Right lung (tissue), 10 donors: ENCODE data around the gene ZSWIM1. TPM values are rescaled to one million over a fixed set of nuclear protein-coding genes. Genes with fewer than 3 reads are reported as not detected.

Experiments
- DNase-seq, 2 donors: peaks; one replicate each; pipeline ENCODE4 v3.0.0-alpha.2; 2013
- long read RNA-seq, 8 donors: transcript quantifications; one replicate each; lab custom pipeline, GENCODE V29; 2026
- polyA plus RNA-seq, 5 donors: library from polyadenylated mRNA; unstranded; fragments of 120-200 nt; gene quantifications; one replicate each; pipeline versions ENCODE4 v1.2.1 to v1.2.3, GENCODE V29; 2013; ENCODE audit warnings: inconsistent platforms in 1 of 5, low replicate concordance in 1 of 5; ENCODE audit not compliant: insufficient read length in 5 of 5, insufficient read depth in 1 of 5

ZSWIM1 gene
- polyA plus RNA-seq = 10 to 100 TPM; 12.0 to 15.5 (median 14.3) TPM
- long read RNA-seq, donor 1, partial matches to known transcripts = 0 of 4 reads
- long read RNA-seq, donor 1, other reads (novel, unspliced or antisense) = 0 of 4 reads
- long read RNA-seq, donor 2, partial matches to known transcripts = 0 of 3 reads
- long read RNA-seq, donor 2, other reads (novel, unspliced or antisense) = 0 of 3 reads
- long read RNA-seq, donor 3, partial matches to known transcripts = 0 of 1 reads
- long read RNA-seq, donor 3, other reads (novel, unspliced or antisense) = 0 of 1 reads
- long read RNA-seq, donor 4, partial matches to known transcripts = 0 of 2 reads
- long read RNA-seq, donor 4, other reads (novel, unspliced or antisense) = 0 of 2 reads
- long read RNA-seq, donor 5, partial matches to known transcripts = 0 of 2 reads
- long read RNA-seq, donor 5, other reads (novel, unspliced or antisense) = 0 of 2 reads
- long read RNA-seq, donor 6, partial matches to known transcripts = 0 of 2 reads
- long read RNA-seq, donor 6, other reads (novel, unspliced or antisense) = 0 of 2 reads
- long read RNA-seq, donor 7 = 0 reads
- long read RNA-seq, donor 8, partial matches to known transcripts = 0 of 1 reads
- long read RNA-seq, donor 8, other reads (novel, unspliced or antisense) = 0 of 1 reads

DNA sequence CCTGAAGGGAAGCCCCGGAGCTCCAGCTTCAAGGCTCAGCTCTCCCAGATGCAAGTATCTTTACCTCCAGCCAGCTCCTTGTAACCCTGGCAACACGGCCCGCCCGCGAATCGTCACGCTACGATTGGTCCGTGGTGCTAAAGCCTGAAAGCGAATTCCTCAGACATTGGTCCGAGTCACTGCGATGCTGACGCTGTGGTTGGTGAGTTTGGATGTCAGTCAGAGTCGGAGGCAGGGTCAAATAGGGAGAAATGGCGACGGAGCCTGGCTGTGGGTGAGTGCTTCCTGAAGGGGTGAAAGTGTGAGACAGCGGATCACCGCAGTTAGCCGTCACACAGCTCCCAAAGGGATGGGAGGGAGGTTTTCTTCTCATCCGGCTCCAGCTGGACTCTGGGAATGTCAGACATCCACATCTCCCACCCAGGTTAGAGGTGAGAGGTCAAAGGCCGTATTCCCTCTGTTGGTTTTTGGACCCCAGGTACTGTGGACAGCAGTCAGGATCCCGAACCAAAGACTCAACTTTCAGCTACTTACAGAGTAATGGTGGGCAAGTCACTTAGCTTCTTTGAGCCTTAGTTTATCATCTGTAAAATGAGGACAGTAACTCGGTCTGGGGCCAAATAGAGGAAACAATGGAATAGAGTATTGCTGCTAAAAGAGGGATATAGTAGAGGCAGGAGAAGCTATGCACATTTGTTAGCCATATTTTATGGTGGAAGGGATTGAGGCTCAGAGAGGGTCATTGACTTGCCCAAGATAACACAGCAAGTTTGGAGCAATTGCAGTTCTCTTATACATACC, at the start of gene ZSWIM1:
Gene ZSWIM1, plus strand, starts transcription at position 240 of the 801 bp plus-strand sequence. CDS start 1,366 bp downstream, outside the sequence.
- peak; percentile 98 to 99 for DNase-seq

DNA sequence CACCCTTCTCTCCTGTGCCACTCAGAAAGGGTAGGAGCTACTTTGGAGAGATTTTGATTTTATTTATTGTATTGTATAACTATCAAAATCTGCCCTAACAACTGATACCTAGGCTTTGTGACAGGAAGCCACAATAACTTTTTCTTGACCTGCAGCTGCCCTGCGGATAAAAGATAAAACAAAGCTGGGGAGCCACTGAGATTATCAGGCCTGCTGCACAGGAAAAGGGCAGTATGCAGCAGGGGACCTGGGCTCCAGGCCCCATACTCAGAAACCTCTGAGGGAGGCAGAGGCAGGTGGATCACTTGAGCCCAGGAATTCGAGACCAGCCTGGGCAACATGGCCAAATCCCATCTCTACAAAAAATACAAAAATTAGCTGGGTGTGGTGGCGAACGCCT, 48.4 kb upstream of the ZSWIM1 start:
- no peak for DNase-seq

DNA sequence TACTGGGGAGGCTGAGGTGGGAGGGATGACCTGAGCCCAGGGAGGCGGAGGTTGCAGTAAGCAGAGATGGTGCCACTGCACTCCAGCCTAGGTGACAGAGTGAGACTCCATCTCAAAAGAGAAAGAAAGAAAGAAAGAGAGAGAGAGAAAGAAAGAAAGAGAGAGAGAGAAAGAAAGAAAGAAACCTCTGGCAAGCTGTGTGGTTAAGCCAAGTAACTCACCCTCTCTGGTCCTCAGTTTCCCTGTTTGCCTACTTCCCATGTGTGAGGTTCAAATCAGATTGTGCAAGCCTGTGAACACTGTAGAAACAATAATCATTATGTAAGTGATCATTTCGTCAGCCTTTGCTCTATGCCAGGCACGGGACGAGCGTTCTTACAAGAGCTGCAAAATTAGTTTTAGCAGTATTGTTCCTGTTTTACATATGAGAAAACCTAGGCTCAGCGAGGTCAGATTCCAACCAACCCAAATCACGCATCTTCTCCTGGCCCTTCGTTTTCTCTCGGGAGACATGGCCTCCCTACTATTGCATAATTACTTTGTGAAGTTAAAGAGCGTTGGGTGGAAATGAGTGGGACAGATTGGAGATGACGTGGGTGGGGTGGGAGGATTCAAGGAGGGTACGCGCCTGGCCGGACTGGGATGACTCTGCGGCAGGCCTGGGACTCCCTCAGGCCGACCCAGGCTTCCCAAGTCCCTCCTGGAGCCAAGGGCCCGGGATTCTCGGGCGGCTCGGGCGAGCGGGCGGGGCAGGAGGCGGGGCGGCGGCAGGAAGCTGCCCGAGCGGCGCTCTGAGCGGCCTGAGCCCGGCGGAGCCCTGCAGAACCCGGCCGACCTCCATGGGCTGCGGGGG, 47.8 kb upstream of the ZSWIM1 start, which contains the start of gene SNX21:
Gene SNX21, plus strand, starts transcription at position 770 of the 853 bp plus-strand sequence. CDS start 121 bp downstream, outside the sequence.
- peak; percentile 89 to 91 for DNase-seq

GRCh38 chr20:45833883-45834796, 46.9 kb upstream of the ZSWIM1 start:
- DNase-seq = peak; percentile 84 to 85

DNA sequence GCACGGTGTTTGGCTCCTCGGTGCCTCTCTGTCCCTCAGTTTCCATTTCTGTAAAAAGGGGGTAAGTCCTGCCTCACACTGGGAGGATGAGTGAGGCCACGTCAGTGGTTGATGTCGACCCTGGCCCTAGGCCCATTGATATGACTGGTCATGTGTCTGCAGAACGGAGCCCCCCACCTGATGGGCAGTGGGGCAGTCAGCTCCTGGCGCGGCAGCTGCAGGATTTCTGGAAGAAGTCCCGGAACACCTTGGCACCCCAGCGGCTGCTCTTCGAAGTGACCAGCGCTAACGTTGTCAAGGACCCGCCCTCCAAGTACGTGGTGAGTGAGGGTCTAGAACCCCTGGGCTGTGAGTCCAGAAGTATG, 46.2 kb upstream of the ZSWIM1 start:
- no peak for DNase-seq

GRCh38 chr20:45835329-45835765, 45.7 kb upstream of the ZSWIM1 start:
- DNase-seq = no peak

DNA sequence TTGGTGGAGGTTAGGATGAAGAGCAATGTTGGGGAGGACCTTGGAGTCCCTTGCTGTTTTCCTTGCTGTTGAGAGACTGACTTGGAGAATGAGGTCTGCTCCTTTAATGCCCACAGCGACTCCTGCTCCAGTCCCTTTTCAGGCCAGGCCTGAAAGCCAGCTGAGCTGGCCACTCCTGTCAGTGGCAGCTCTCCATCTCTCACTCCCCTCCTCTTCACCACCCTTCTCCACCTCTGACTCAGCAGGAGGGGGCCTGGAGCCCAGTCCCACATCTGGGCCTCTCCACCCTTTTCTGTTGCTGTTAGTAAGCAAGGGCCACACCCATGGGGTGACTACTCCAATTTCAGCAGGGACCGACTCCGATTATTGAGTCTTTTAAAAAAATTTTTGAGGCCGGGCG, 45.2 kb upstream of the ZSWIM1 start:
- no peak for DNase-seq

GRCh38 chr20:45836841-45837240, 44.2 kb upstream of the ZSWIM1 start:
- no peak for DNase-seq

DNA sequence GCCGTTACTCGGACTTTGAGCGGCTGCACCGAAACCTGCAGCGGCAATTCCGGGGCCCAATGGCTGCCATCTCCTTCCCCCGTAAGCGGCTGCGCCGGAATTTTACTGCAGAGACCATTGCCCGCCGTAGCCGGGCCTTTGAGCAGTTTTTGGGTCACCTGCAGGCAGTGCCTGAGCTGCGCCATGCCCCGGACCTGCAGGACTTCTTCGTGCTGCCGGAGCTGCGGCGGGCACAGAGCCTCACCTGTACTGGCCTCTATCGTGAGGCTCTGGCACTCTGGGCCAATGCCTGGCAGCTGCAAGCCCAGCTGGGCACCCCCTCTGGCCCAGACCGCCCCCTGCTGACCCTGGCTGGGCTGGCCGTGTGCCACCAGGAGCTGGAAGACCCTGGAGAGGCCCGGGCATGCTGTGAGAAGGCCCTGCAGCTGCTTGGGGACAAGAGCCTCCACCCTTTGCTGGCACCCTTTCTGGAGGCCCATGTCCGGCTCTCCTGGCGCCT, 40.3 kb upstream of the ZSWIM1 start:
- DNase-seq = no peak

DNA sequence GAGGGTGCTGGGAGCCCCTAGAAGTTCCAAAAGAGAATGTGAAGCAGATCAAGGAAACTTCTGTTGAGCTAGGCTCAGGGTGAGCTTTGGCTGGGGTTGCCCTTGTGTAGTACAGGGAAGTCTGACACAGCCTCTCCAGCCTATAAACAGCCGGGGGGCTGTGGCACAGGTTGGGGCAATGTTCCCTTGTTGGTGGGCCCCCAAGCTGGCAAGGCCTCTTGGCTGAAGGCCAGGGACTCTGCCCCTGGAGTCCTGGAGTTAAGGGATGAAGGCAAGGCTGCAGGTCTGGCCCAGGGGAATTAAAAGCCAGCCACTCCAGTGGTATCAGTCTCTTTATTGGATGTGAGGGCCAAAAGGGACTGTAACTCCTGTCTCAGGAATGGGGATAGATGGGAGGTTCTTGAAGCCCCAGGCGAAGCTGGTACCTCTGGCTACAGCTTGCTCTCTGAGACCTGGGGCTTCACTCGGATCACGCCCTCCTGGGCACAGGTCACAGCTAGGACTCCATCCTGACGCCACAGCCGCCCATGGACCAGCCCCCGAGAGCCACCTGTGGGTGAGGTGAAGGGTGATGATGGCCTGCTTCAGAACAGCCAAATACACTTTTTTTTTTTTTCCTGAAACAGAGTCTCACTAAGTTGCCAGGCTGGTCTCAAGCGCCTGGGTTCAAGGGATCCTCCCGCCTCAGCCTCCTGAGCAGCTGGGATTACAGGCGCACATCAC, 39.5 kb upstream of the ZSWIM1 start:
- DNase-seq = no peak

- DNase-seq = no peak
Measured at GRCh38 chr20:45842169-45842812, 38.7 kb upstream of the ZSWIM1 start.

DNA sequence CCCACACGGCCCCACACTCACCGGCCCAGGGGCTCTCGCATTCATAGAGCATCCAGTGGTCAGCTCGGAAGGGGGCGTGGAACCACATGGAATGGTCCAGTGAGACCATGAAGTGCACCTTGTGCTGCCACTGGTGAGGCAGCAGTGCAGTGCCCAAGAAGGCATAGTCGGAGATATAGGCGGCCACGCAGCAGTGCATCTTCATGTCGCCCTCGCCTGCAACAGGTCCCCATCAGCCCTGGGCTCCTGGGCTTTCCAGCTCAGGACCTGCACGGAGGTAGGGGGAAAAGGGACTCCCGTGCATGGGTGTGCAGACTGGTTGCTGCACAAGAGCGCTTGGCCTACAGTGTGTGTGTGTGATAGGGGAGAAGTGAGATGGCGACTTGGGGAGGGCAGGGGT, 37.5 kb upstream of the ZSWIM1 start:
- no peak for DNase-seq

DNA sequence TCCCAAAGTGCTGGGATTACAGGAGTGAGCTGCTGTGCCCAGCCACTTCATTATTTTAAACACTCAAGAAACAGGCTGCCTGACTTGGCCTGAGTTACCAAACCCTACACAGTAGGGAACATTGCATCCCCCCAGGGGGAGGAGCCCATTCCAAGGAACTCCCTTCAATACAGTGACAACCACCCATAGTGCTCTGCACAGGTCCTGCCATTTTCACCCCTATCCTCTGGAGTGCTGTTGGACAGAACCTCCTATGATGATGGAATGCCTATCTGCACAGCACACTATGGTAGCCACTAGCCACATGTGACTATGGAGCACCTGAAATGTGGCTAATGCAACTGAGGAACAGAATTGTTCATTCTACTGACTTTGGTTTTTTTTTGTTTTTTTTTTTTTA, 35.6 kb upstream of the ZSWIM1 start:
- DNase-seq = no peak

- no peak for DNase-seq
Measured at GRCh38 chr20:45848421-45848820, 32.6 kb upstream of the ZSWIM1 start.

DNA sequence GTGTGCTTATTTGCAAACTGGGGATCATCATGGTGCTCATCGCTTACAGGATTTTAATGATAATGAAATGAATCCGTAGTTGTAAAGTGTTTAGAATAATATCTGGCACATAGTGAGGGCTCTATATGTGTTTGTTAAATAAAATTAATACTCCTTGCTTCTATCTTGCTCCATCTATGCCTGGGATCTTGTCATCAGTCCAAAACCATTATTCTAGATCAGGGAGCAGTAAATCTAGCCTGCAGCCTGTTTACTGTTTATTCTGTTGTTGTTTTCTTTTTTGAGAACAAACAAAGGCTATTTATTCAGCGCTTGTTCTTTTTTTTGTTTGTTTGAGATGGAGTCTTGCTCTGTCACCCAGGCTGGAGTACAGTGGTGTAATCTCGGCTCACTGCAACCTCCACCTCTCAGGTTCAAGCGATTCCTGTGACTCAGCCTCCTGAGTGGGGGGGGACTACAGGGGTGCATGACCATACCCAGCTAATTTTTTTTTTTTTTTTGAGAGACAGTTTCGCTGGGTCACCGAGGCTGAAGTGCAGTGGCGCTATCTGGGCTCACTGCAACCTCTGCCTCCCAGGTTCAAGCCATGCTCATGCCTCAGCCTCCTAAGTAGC, 32.0 kb upstream of the ZSWIM1 start:
- no peak for DNase-seq

- DNase-seq = no peak
Measured at GRCh38 chr20:45850238-45850637, 30.8 kb upstream of the ZSWIM1 start.

GRCh38 chr20:45850926-45851325, 30.1 kb upstream of the ZSWIM1 start:
- DNase-seq = no peak

DNA sequence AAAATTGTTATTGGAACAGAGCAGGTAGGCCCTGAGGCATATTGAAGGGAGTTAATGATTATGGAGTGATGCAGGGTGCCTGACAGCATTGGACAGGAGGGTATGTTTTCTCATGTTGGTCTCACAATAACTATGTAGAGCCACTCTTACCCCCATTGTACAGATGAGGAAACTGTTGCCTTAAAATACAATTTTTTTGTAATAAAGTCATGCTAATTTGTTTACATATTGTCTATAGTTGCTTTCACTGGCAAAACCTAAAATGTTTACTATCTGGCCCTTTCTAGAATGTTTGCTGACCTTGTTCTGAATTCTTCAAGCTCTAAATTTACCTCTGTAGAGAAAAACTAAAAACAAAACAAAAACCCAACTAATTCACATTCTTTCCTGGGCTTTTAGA, 29.5 kb upstream of the ZSWIM1 start:
- DNase-seq = no peak
